Upper lobe of left lung (tissue), 4 donors: ENCODE results near the gene NCCRP1.

Experiments used
- POLR2A ChIP-seq, 4 donors: fragments of 450-650 bp; IDR thresholded peaks; one replicate each; pipeline ENCODE4 v1.5.1; 2016 to 2017; ENCODE audit warnings: antibody characterized with exemption in 4 of 4, mild to moderate bottlenecking in 2 of 4
- POLR2AphosphoS5 ChIP-seq, 2 donors: sonication (generic); formaldehyde crosslinking; IDR thresholded peaks; one replicate each; pipeline ENCODE4 v1.5.1; 2017; ENCODE audit warnings: antibody characterized with exemption in 2 of 2
- TF ChIP-seq, protein P1 (sequence below), 6 experiments: fragments of 450-650 bp in 4 of 6; fragments of 200-600 bp in 2 of 6; sonication (generic) in 2 of 6; IDR thresholded peaks; one replicate each; pipeline ENCODE4 v1.5.1; 2016 to 2019; ENCODE audit warnings: antibody characterized with exemption in 6 of 6

DNA sequence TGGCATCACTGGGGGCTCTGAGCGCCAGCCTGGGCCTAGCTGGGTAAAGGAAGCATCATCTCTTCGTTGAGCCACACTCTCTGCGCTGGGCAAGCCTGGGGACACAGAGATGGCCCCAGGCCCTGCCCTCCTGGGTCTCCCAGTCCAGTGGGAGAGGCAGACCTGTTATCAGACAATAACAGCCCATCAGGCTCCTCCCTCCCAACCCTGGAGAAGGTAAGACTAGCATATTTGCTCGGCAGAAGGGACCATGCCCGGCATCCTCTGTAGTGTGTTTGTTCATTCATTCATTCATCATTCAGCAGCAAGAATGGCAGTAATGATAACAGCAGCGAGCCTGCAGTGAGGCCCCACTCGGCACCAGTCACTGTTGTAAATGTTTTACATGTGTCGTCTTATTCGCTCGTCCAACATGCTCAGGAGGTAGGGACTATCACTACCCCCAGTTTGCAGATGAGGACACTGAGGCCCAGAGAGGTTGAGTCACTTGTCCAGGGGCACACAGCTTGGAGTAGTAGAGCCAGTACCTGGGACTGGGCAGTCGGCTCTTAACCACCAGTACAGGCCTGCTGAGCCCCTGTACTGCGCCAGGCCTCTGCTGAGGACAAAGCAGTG is 38.0 kb upstream of the NCCRP1 start:
- TF ChIP-seq POLR2AphosphoS5 (IDR thresholded peaks at IDR 0.05): no peak
- TF ChIP-seq, protein P1, sequence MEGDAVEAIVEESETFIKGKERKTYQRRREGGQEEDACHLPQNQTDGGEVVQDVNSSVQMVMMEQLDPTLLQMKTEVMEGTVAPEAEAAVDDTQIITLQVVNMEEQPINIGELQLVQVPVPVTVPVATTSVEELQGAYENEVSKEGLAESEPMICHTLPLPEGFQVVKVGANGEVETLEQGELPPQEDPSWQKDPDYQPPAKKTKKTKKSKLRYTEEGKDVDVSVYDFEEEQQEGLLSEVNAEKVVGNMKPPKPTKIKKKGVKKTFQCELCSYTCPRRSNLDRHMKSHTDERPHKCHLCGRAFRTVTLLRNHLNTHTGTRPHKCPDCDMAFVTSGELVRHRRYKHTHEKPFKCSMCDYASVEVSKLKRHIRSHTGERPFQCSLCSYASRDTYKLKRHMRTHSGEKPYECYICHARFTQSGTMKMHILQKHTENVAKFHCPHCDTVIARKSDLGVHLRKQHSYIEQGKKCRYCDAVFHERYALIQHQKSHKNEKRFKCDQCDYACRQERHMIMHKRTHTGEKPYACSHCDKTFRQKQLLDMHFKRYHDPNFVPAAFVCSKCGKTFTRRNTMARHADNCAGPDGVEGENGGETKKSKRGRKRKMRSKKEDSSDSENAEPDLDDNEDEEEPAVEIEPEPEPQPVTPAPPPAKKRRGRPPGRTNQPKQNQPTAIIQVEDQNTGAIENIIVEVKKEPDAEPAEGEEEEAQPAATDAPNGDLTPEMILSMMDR (IDR thresholded peaks at IDR 0.05): no peak
- no peak for TF ChIP-seq POLR2A (IDR thresholded peaks at IDR 0.05)
